SIG-M5 treated with dmso at 0.1 percent for 504 hours (cell line): ENCODE data around the gene C6orf141.
"Not testable (repeated sequence)": the region's sequence is repeated elsewhere in the genome, so short reads cannot be mapped to it uniquely, and the experiment has no call there.

Experiments
- DNase-seq: peaks from one replicate; lab custom pipeline; 2025; ENCODE audit not compliant: unreplicated experiment; lab: John Stamatoyannopoulos, UW

C6orf141 gene

DNA sequence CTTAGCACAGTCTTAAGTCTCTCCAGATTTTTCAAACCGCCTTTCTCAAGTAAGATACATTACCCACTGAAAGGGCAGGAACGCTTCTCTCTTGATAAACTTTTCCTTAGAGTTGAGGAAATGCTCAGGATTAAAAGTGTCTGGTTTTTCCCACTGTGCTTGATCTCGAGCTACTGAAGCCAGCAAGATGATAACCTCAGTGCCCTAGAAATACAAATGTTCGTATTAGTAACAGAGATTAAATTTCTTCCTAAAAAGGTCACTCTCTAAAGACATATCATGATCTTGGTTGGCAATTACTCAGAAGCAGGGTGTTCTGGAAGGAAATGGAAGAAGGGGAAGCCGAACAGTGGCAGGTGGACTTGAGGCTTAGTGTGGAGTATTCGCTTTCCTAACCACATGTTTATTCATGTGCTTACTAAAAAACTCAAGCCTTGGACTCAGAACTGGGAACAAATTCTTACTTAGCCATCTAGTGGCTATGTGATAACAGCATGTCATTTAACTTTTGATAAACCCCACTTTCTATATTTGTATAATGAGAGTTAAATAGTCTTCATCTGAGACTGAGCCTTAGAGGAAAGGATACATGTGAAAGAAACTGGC lies 20.1 kb downstream of the C6orf141 start:
- no peak for DNase-seq

DNA sequence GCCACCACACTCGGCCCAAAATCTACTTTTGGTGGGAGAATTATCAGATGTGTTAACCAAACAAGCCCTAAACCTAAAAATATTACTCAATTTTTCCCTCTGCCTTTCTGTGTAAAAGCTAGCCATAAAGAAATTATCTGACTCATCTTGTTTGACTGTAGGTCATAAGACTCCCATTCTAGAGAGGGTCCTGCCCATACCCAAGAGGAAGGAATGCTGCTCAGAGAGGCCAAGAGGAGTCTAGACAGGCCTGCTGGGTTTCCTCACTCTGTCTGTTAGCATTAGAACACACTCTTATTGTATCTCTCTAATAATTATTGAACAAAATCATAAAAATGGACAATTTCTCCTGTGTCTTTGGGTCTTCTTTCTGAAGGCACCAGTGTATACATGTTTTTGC lies 26.1 kb downstream of the C6orf141 start:
- DNase-seq, result no peak

DNA sequence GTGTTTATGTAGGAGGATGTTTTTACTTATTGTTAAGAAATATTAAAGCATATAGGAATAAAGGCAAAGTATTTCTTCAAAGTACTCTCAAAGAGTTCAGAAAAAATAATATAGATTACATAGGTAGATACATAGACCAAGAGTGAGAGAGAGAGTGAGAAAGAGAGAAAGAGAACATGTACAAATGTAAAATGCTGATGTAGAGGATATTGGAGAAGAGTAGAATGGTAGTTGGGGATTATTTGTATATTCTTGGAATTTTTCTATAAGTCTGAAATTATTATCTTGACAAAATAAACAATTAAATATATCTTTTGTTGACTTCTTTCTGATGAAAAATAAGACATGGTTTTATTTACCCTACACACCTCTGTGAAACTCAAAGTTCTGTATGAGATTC lies 29.2 kb downstream of the C6orf141 start:
- no peak for DNase-seq

DNA sequence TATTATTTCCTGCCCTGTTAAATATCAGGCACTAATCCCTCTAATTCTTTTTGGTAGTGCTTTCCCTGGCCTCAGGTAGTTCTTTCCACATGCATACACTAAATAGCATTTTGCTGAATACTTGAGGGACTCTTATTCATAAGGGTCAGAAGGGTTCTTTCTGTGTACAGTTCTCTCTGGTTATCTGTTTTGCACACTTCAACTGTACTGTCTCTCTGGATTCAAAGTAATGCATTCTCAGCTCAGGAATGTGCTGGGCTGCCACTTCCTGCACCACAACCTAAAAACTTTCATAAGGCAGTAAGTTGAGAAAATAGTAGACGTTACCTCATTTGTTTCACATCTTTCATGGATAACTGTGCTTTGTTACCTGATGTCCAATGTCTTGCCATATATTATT lies 32.1 kb downstream of the C6orf141 start:
- no peak for DNase-seq

DNA sequence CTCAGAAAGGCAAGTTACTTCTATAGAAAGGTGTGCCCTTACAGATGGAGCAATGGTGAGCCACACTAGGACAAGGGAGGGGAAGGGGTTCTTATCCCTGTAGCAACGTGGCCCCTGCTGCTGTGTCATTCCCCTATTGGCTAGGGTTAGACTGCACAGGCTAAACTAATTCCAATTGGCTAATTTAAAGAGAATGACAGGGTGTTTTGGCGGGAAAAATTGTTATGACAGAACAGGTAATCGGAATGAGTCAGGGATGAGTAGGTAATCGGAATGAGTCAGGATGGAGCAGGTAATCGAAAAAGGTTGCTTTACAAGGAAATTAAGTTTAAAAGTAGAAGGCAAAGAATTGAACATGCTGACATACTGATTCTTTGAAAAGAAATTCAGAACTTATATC lies 36.8 kb downstream of the C6orf141 start:
- DNase-seq, result not testable (repeated sequence)
